ENCODE data around the gene TIMM21. TPM values are rescaled to one million over a fixed set of nuclear protein-coding genes. Genes with fewer than 3 reads are reported as not detected.

TIMM21 gene
- polyA plus RNA-seq, 1 experiment, result 52.7 TPM

DNA sequence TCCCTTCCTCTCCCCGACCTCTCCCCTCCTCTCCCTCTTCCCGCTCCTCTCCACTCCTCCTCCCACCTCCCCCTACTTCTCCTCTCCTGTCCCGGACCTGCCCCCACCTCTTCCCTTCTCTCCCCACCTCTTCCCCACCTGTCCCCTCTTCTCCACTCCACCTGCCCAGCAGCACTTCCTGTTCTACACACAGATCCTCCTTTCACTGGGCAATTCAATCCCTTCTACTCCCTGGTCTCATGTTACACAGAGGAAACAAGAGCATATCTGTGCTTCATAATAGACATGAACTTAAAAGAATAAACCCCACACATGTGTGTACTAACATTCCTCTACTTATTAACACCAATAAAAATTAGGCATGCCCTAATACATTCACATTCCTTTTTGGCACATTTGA is 34.8 kb downstream of the TIMM21 start:
- Histone ChIP-seq H3K27ac (ENCODE audit: low read depth, low read length) (no peak overlapping the region), H3K4me3 (ENCODE audit: low read depth, low read length) (no peak overlapping the region), H3K27me3 (ENCODE audit: control insufficient read depth, insufficient read depth, low read length) (peaks cover 20% of the 10 kb centered on the region), H3K9me3 (ENCODE audit: control insufficient read depth, insufficient read depth, low read length) (no peaks in the 10 kb centered on the region)
- DNase-seq (ENCODE audit: low read depth, low spot score), result no peak
- ChIA-PET CTCF (interaction anchor here (0.6 kb wide), 1 partner anchor 12 kb away, joined by 3 read pairs; no protein-coding TSS in a partner anchor), POLR2A (no interaction called here)
- TF ChIP-seq CTCF (IDR thresholded peaks at IDR 0.05; ENCODE audit: low read depth, low read length), result no peak

DNA sequence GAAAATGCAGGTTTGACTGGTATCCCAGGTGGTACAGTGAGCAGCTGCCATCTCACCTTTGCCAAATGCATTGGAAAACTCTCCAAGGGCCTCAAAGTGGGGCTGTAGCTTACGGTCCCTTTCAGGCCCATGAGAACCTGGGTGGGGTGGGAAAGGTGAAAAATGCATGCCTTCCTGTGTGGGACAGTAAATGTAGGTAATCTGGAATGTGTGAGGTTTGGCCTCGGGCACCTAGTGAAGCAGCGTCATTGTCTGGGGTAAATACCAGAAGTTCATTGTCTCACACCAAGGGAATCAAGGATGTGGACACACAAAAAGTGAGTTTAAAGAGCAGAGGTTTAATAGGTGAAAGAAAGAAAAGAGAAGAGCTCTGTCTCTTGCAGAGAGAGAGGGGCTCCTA is 36.6 kb downstream of the TIMM21 start:
- Histone ChIP-seq H3K4me3 (ENCODE audit: low read depth, low read length) (no peak overlapping the region), H3K9me3 (ENCODE audit: control insufficient read depth, insufficient read depth, low read length) (no peaks in the 10 kb centered on the region), H3K27me3 (ENCODE audit: control insufficient read depth, insufficient read depth, low read length) (peaks cover 18% of the 10 kb centered on the region), H3K27ac (ENCODE audit: low read depth, low read length) (no peak overlapping the region)
- POLR2A ChIA-PET, result no interaction called here
- CTCF ChIA-PET, result interaction anchor here (1.1 kb wide), 1 partner anchor 367 kb away, joined by 4 read pairs; no protein-coding TSS in a partner anchor
- no peak for DNase-seq (ENCODE audit: low read depth, low spot score)
- TF ChIP-seq CTCF (IDR thresholded peaks at IDR 0.05; ENCODE audit: low read depth, low read length), result no peak

DNA sequence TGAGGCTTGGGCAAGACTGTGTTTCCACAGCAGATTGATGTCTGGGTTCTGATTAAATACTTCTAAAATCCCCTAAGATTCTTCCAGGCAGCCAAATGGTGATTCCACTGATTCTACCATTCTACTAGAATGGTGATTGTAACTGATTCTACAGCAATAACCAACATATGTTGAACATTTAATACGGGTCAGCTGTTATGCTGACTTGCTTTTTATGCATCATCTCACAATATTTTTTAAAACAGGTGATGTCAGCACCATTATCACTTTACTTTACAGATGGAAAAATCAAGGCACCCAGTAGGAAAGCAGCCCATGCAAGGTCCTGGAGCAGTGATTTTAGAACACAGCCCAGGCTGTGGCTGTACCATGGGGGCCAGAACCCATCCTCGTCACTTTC is 37.5 kb downstream of the TIMM21 start:
- CTCF ChIA-PET, result interaction anchor here (1.1 kb wide), 1 partner anchor 366 kb away, joined by 4 read pairs; no protein-coding TSS in a partner anchor
- H3K27ac ChIP-seq (ENCODE audit: low read depth, low read length), result no peak overlapping the region
- POLR2A ChIA-PET, result no interaction called here
- no peaks in the 10 kb centered on the region for H3K9me3 ChIP-seq (ENCODE audit: control insufficient read depth, insufficient read depth, low read length)
- no peak for DNase-seq (ENCODE audit: low read depth, low spot score)
- no peak for TF ChIP-seq CTCF (IDR thresholded peaks at IDR 0.05; ENCODE audit: low read depth, low read length)
- peaks cover 12% of the 10 kb centered on the region for H3K27me3 ChIP-seq (ENCODE audit: control insufficient read depth, insufficient read depth, low read length)
- no peak overlapping the region for H3K4me3 ChIP-seq (ENCODE audit: low read depth, low read length)

GRCh38 chr18:74186661-74187060 is 38.3 kb downstream of the TIMM21 start:
- no peaks in the 10 kb centered on the region for H3K9me3 ChIP-seq (ENCODE audit: control insufficient read depth, insufficient read depth, low read length)
- TF ChIP-seq CTCF (IDR thresholded peaks at IDR 0.05; ENCODE audit: low read depth, low read length), result no peak
- ChIA-PET CTCF (no interaction called here), POLR2A (no interaction called here)
- H3K4me3 ChIP-seq (ENCODE audit: low read depth, low read length), result no peak overlapping the region
- no peak for DNase-seq (ENCODE audit: low read depth, low spot score)
- no peak overlapping the region for H3K27ac ChIP-seq (ENCODE audit: low read depth, low read length)
- H3K27me3 ChIP-seq (ENCODE audit: control insufficient read depth, insufficient read depth, low read length), result peaks cover 12% of the 10 kb centered on the region

GRCh38 chr18:74190086-74190485 is 41.8 kb downstream of the TIMM21 start:
- TF ChIP-seq CTCF (IDR thresholded peaks at IDR 0.05; ENCODE audit: low read depth, low read length), result no peak
- no peak overlapping the region for H3K4me3 ChIP-seq (ENCODE audit: low read depth, low read length)
- DNase-seq (ENCODE audit: low read depth, low spot score), result peak; percentile 60
- ChIA-PET POLR2A (interaction anchor here (0.7 kb wide), 1 partner anchor 43 kb away, joined by 3 read pairs; no protein-coding TSS in a partner anchor), CTCF (interaction anchor here (0.6 to 5.1 kb wide), 3 partner anchors 152 to 361 kb away, joined by 3 to 29 read pairs (median 7); no protein-coding TSS in a partner anchor)
- peaks cover 3% of the 10 kb centered on the region for H3K27me3 ChIP-seq (ENCODE audit: control insufficient read depth, insufficient read depth, low read length)
- H3K27ac ChIP-seq (ENCODE audit: low read depth, low read length), result peak overlapping the region; percentile 75
- H3K9me3 ChIP-seq (ENCODE audit: control insufficient read depth, insufficient read depth, low read length), result no peaks in the 10 kb centered on the region

Measured in AG04450 (cell line).